Suprapubic skin (tissue), 4 donors: Measurements from ENCODE around the gene MLXIP. TPM values are rescaled to one million over a fixed set of nuclear protein-coding genes. Genes with fewer than 3 reads are reported as not detected.

Source experiments
- DNase-seq, 2 donors: peaks; one replicate each; pipeline ENCODE4 v3.0.0-alpha.2; 2019; ENCODE audit warnings: low spot score in 2 of 2
- H3K27ac ChIP-seq: fragments of 200-600 bp; sonication (generic); one replicate; pipeline ENCODE4 v1.5.1; 2019
- H3K27me3 ChIP-seq: fragments of 200-600 bp; sonication (generic); one replicate; pipeline ENCODE4 v1.5.1; 2019
- H3K36me3 ChIP-seq: fragments of 200-600 bp; sonication (generic); one replicate; pipeline ENCODE4 v1.5.1; 2019
- H3K4me1 ChIP-seq: fragments of 200-600 bp; sonication (generic); one replicate; pipeline ENCODE4 v1.5.1; 2019
- H3K4me3 ChIP-seq: fragments of 200-600 bp; sonication (generic); one replicate; pipeline ENCODE4 v1.5.1; 2019; ENCODE audit warnings: mild to moderate bottlenecking
- H3K9me3 ChIP-seq: fragments of 200-600 bp; sonication (generic); one replicate; pipeline ENCODE4 v1.5.1; 2019
- EP300 ChIP-seq: sonication (generic); formaldehyde crosslinking; IDR thresholded peaks from one replicate; pipeline ENCODE4 v1.6.1; 2017; ENCODE audit warnings: antibody characterized with exemption
- POLR2A ChIP-seq, 2 donors: fragments of 450-650 bp; IDR thresholded peaks; one replicate each; pipeline ENCODE4 v1.6.1; 2017; ENCODE audit warnings: antibody characterized with exemption in 2 of 2, mild to moderate bottlenecking in 2 of 2, moderate library complexity in 2 of 2
- POLR2AphosphoS5 ChIP-seq, 3 donors: sonication (generic); formaldehyde crosslinking; IDR thresholded peaks; one replicate each; pipeline ENCODE4 v1.6.1; 2017; ENCODE audit warnings: antibody characterized with exemption in 3 of 3
- WGBS: methylation state at CpG from one replicate; pipeline ENCODE4 v1.1.5; 2018; 5-methylcytosine and 5-hydroxymethylcytosine counted together
- total RNA-seq, 4 donors: library from RNA; depleted of rRNA; stranded (reverse); fragments of >200 nt; gene quantifications; one replicate each; pipeline ENCODE4 v1.1.0, GENCODE V29; 2016
- TF ChIP-seq, protein P1 (sequence below), 2 donors: fragments of 200-600 bp in 1 of 2; fragments of 450-650 bp in 1 of 2; sonication (generic) in 1 of 2; IDR thresholded peaks; one replicate each; pipeline ENCODE4 v1.5.1; 2016 to 2019; ENCODE audit warnings: antibody characterized with exemption in 2 of 2, mild to moderate bottlenecking in 1 of 2, moderate library complexity in 1 of 2

Gene MLXIP
- total RNA-seq, 4 donors from 2014 or later = 25.2 to 91.4 (median 35.4) TPM

DNA sequence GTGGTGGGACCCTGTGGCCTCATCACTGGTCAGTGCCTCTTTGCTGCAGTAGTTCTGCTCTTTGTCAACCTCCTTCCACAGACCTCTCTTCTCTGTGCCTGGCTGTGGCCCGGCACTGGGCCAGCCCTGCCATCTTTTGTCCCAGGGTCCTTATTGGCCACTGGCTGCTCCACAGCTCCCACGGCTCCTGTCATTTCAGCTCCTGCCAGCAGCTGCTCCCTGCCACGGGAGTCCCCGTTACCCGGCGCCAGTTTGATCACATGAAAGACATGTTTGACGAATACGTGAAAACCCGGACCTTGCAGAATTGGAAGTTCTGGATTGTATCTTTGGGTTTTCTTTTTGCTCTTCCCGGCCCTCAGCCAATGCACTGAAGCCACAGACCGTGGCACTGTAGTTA is 60.1 kb downstream of the MLXIP start:
- Histone ChIP-seq H3K36me3 (peaks cover 79% of the 10 kb centered on the region), H3K27me3 (no peaks in the 10 kb centered on the region), H3K27ac (no peak overlapping the region), H3K9me3 (no peaks in the 10 kb centered on the region), H3K4me3 (no peak overlapping the region), H3K4me1 (peaks cover 4% of the 10 kb centered on the region)
- 88% methylated on average over 11 of the region's 11 CpGs for WGBS
- TF ChIP-seq, protein P1, sequence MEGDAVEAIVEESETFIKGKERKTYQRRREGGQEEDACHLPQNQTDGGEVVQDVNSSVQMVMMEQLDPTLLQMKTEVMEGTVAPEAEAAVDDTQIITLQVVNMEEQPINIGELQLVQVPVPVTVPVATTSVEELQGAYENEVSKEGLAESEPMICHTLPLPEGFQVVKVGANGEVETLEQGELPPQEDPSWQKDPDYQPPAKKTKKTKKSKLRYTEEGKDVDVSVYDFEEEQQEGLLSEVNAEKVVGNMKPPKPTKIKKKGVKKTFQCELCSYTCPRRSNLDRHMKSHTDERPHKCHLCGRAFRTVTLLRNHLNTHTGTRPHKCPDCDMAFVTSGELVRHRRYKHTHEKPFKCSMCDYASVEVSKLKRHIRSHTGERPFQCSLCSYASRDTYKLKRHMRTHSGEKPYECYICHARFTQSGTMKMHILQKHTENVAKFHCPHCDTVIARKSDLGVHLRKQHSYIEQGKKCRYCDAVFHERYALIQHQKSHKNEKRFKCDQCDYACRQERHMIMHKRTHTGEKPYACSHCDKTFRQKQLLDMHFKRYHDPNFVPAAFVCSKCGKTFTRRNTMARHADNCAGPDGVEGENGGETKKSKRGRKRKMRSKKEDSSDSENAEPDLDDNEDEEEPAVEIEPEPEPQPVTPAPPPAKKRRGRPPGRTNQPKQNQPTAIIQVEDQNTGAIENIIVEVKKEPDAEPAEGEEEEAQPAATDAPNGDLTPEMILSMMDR (IDR thresholded peaks at IDR 0.05) = no peak
- TF ChIP-seq POLR2AphosphoS5 (IDR thresholded peaks at IDR 0.05) (no peak), EP300 (no peak)
- no peak for DNase-seq

DNA sequence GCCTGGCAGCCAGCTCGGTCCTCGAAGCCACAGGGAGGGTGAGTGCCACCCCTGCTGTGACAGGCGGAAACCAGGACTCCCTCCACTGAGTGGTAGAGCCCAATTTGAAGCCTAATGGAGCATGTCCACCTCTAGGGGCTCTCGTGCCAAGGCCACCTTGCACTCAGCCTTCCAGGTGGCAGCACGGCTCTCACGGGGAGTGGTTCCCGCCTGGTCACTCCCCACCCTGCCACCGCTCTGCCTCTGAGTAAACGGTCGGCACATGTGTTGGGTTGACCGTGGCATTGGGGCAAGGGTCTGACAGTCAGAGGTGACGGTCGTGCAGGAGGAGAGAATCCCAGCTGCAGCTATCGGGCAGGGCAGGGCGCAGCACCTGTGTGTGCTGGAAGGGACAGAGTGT is 60.7 kb downstream of the MLXIP start:
- H3K27ac ChIP-seq = no peak overlapping the region
- no peak overlapping the region for H3K4me3 ChIP-seq
- no peaks in the 10 kb centered on the region for H3K27me3 ChIP-seq
- H3K9me3 ChIP-seq = no peaks in the 10 kb centered on the region
- peaks cover 4% of the 10 kb centered on the region for H3K4me1 ChIP-seq
- TF ChIP-seq POLR2A (IDR thresholded peaks at IDR 0.05) (no peak), EP300 (no peak), POLR2AphosphoS5 (IDR thresholded peaks at IDR 0.05) (no peak)
- TF ChIP-seq, protein P1 (IDR thresholded peaks at IDR 0.05) = no peak
- peaks cover 77% of the 10 kb centered on the region for H3K36me3 ChIP-seq
- 95% methylated on average over 14 of the region's 15 CpGs for WGBS
- no peak for DNase-seq

DNA sequence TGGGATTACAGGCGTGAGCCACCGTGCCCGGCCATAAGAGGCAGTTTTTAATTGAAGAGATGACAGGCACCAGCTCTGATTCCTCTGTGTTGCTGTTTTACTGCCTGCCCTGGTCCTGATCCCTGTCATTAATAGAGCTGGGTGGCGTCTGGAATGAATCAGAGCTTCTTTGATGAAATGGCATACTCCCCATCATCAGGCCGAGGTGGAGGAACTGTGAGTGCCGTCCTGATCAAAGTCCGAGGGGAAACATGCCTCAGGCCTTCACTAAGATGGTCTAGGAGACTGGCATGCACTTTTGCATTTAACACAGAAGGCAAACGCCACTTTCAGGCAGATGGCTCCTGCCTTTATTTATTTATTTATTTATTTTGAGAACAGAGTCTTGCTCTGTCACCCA is 61.4 kb downstream of the MLXIP start:
- 92% methylated on average over 8 of the region's 8 CpGs for WGBS
- H3K27me3 ChIP-seq = no peaks in the 10 kb centered on the region
- H3K36me3 ChIP-seq = peaks cover 71% of the 10 kb centered on the region
- no peaks in the 10 kb centered on the region for H3K9me3 ChIP-seq
- no peak overlapping the region for H3K27ac ChIP-seq
- DNase-seq = no peak
- H3K4me3 ChIP-seq = no peak overlapping the region
- TF ChIP-seq, protein P1 (IDR thresholded peaks at IDR 0.05) = no peak
- TF ChIP-seq EP300 (no peak), POLR2A (IDR thresholded peaks at IDR 0.05) (no peak), POLR2AphosphoS5 (IDR thresholded peaks at IDR 0.05) (no peak)
- peaks cover 4% of the 10 kb centered on the region for H3K4me1 ChIP-seq

DNA sequence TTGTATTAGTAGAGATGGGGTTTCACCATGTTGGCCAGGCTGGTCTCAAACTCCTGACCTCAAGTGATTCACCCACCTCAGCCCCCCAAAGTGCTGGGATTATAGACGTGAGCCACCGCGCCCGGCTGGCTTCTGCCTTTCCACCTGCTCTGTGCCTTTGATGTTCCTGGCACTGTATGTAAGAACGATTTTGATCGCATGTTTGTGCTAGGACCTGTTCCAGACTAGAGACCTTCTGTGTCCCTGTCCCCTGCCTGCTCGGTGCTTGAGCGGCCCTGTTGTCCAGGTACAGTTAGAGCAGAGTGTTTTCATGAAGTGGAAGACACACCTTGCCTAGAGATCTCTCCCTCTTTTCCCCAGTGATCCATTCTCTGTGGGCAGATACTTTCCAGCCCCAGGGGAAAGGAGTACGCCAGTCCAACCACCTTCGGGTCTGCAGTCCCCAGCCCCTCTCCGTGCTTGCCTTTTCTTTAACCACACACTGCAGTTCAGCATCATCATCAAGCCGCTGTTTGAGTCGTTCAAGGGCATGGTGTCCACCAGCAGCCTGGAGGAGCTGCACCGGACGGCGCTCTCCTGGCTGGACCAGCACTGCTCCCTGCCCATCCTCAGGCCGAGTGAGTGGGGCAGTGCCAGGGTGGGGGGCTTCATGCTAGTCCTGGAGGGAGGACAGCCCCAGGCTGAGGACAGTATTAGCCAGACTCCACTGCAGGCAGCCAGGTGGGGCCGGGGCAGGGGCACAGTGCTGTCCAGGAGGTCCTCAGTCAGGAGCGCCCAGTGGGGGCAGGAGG is 62.1 kb downstream of the MLXIP start:
- TF ChIP-seq POLR2A (IDR thresholded peaks at IDR 0.05) (no peak), POLR2AphosphoS5 (IDR thresholded peaks at IDR 0.05) (no peak), EP300 (no peak)
- TF ChIP-seq, protein P1 (IDR thresholded peaks at IDR 0.05) = no peak
- peaks cover 63% of the 10 kb centered on the region for H3K36me3 ChIP-seq

DNA sequence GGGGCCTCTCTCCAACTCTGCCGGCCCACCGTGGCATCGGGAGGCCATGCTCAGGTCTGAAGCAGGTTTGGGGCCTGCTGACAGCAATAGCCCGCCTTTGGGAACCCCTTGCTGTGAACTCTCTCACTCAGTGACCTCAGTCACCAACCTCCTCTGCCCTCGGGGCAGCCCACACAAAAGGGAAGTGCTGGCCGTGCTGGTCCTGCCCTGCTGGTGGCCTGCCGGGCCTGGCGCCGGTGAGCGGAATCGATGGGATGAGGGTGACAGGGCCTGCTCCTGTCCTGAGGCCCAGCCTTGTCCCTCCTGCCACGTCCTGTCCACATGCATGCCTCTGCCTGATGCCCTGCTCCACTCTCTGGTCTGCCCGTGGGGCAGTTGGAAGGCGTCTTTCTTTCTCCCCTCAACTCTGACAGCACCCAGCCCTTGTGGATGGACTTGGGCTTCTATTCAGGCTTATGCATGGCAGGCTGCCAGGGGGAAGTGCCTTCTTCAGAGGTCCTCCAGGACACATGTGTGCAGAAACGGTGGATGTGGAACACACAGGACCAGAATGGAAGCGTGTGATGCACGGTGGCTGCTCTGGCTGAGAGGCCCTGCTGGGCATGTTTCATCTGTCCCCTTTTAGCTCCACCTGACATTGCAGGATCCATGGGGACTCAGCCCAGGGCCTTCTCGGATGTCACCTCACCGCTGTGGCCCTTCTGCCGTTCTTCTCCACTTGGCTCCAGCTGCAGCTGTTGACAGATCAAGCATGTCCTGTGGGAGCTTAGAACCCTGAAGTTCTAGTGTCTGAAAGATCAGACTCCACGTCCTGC is 63.6 kb downstream of the MLXIP start:
- WGBS = 77% methylated on average over 13 of the region's 21 CpGs
- no peaks in the 10 kb centered on the region for H3K27me3 ChIP-seq

More for the DNA sequence above, 62.1 kb downstream of the MLXIP start:
- Histone ChIP-seq H3K9me3 (no peaks in the 10 kb centered on the region), H3K4me1 (peaks cover 4% of the 10 kb centered on the region), H3K4me3 (no peak overlapping the region), H3K27ac (no peak overlapping the region), H3K27me3 (no peaks in the 10 kb centered on the region)
- no peak for DNase-seq
- 94% methylated on average over 18 of the region's 19 CpGs for WGBS

More for the DNA sequence above, 63.6 kb downstream of the MLXIP start:
- H3K4me1 ChIP-seq = peaks cover 4% of the 10 kb centered on the region
- H3K36me3 ChIP-seq = peaks cover 59% of the 10 kb centered on the region
- H3K27ac ChIP-seq = no peak overlapping the region
- H3K4me3 ChIP-seq = no peak overlapping the region
- no peaks in the 10 kb centered on the region for H3K9me3 ChIP-seq
- TF ChIP-seq POLR2AphosphoS5 (IDR thresholded peaks at IDR 0.05) (no peak), POLR2A (IDR thresholded peaks at IDR 0.05) (no peak), EP300 (no peak)
- TF ChIP-seq, protein P1 (IDR thresholded peaks at IDR 0.05) = no peak
- DNase-seq = no peak
